A549 (cell line): ENCODE results near the gene SLC37A2. TPM values are rescaled to one million over a fixed set of nuclear protein-coding genes. Genes with fewer than 3 reads are reported as not detected.

Source experiments
- ATAC-seq, 2 experiments: fragments of 200-7000 bp in 1 of 2; fragments of >200 bp in 1 of 2; cut with Nextera tagmentation in 1 of 2; cut with Tn5 transposase in 1 of 2; 3 replicates each; pipeline versions ENCODE4 v1.8.0 to v1.9.1; 2018 to 2020; ENCODE audit warnings: mild to moderate bottlenecking in 1 of 2, moderate library complexity in 1 of 2
- CTCF ChIA-PET: fragments of 300-600 bp; sonication (Branson Sonifier 250); formaldehyde crosslinking; extraction: SDS; loops from one replicate; lab custom pipeline; 2021; ENCODE audit warnings: antibody characterized with exemption, inconsistent platforms; lab: Yijun Ruan, JAX
- POLR2A ChIA-PET: fragments of 350-600 bp; formaldehyde crosslinking; extraction: SDS; loops from one replicate; lab custom pipeline; 2021; ENCODE audit warnings: antibody characterized with exemption, inconsistent platforms; lab: Yijun Ruan, JAX
- DNase-seq, 2 experiments: peaks; one replicate each; pipeline versions ENCODE4 v3.0.0 to v3.0.0-alpha.2; 2011 to 2016; ENCODE audit warnings: low read depth in 1 of 2, low spot score in 1 of 2
- FAIRE-seq: peaks from 2 replicates; lab custom pipeline; 2011; peaks lifted over from hg19 to GRCh38; lab: Jason Lieb, UNC
- H3K27ac ChIP-seq, 2 experiments: fragments of >200 bp; sonication (Bioruptor Twin); formaldehyde crosslinking; 3 replicates each; pipeline ENCODE4 v1.5.1; 2016 to 2017
- H3K4me1 ChIP-seq: fragments of >200 bp; sonication (Bioruptor Twin); formaldehyde crosslinking; 3 replicates; pipeline ENCODE4 v1.6.1; 2016
- H3K4me2 ChIP-seq: fragments of >200 bp; sonication (Bioruptor Twin); formaldehyde crosslinking; 3 replicates; pipeline ENCODE4 v1.6.1; 2016
- H3K4me3 ChIP-seq: fragments of >200 bp; sonication (Bioruptor Twin); formaldehyde crosslinking; 3 replicates; pipeline ENCODE4 v1.5.1; 2016
- H3K9me3 ChIP-seq: fragments of >200 bp; sonication (Bioruptor Twin); formaldehyde crosslinking; 3 replicates; pipeline ENCODE4 v1.6.1; 2016
- CEBPB ChIP-seq, 2 experiments: fragments of >200 bp in 1 of 2; sonication (Bioruptor Twin) in 1 of 2; formaldehyde crosslinking in 1 of 2; IDR thresholded peaks; 2 replicates each; pipeline ENCODE4 v1.6.1; 2012 to 2016
- CTCF ChIP-seq: fragments of >200 bp; sonication (Bioruptor Twin); formaldehyde crosslinking; IDR thresholded peaks from 3 replicates; pipeline ENCODE4 v1.5.1; 2016
- EHF ChIP-seq: fragments of 250-450 bp; sonication (Bioruptor Pico); IDR thresholded peaks from 2 replicates; pipeline ENCODE4 v1.5.0; 2020; ENCODE audit warnings: mild to moderate bottlenecking
- EHMT2 ChIP-seq: fragments of 200-600 bp; sonication (generic); IDR thresholded peaks from 2 replicates; pipeline ENCODE4 v1.6.1; 2016; ENCODE audit warnings: antibody characterized with exemption, low read depth, mild to moderate bottlenecking, moderate library complexity
- EP300 ChIP-seq, 2 experiments: fragments of >200 bp; sonication (Bioruptor Twin); formaldehyde crosslinking; IDR thresholded peaks; 2 replicates in 1 of 2; 3 replicates in 1 of 2; pipeline ENCODE4 v1.6.1; 2016 to 2017
- FOSB ChIP-seq: fragments of 250-450 bp; sonication (Bioruptor Pico); IDR thresholded peaks from 2 replicates; pipeline ENCODE4 v1.5.0; 2020; ENCODE audit warnings: mild to moderate bottlenecking, moderate library complexity
- FOSL2 ChIP-seq, 2 experiments: fragments of 450-650 bp in 1 of 2; fragments of >200 bp in 1 of 2; sonication (Bioruptor Twin) in 1 of 2; formaldehyde crosslinking; IDR thresholded peaks; 2 replicates each; pipeline versions ENCODE4 v1.5.0 to v1.6.1; 2016 to 2020; ENCODE audit warnings: mild to moderate bottlenecking in 1 of 2, moderate library complexity in 1 of 2
- HDAC2 ChIP-seq: fragments of 200-600 bp; sonication (generic); IDR thresholded peaks from 2 replicates; pipeline ENCODE4 v1.6.1; 2016
- HES2 ChIP-seq: fragments of >200 bp; sonication (Bioruptor Twin); formaldehyde crosslinking; IDR thresholded peaks from 2 replicates; pipeline ENCODE4 v1.6.1; 2016
- HEYL ChIP-seq: fragments of 250-450 bp; sonication (Bioruptor Pico); IDR thresholded peaks from 2 replicates; pipeline ENCODE4 v1.8.0; 2021; ENCODE audit warnings: mild to moderate bottlenecking, moderate library complexity
- HOXA7 ChIP-seq: fragments of 250-450 bp; sonication (Bioruptor Pico); IDR thresholded peaks from 2 replicates; pipeline ENCODE4 v1.5.0; 2020; ENCODE audit warnings: mild to moderate bottlenecking, moderate library complexity
- MAX ChIP-seq: IDR thresholded peaks from 2 replicates; pipeline ENCODE4 v1.6.1; 2012
- NPAS2 ChIP-seq: fragments of 250-450 bp; sonication (Bioruptor Pico); IDR thresholded peaks from 2 replicates; pipeline ENCODE4 v1.8.0; 2022; ENCODE audit warnings: mild to moderate bottlenecking, moderate library complexity, borderline replicate concordance
- PBX3 ChIP-seq: IDR thresholded peaks from 2 replicates; pipeline ENCODE4 v1.6.1; 2012
- POLR2A ChIP-seq: IDR thresholded peaks from 2 replicates; pipeline ENCODE4 v1.6.1; 2012; ENCODE audit warnings: mild to moderate bottlenecking, low read length
- REST ChIP-seq: fragments of 200-600 bp; sonication (generic); IDR thresholded peaks from 2 replicates; pipeline ENCODE4 v1.6.1; 2016; ENCODE audit warnings: antibody characterized with exemption, mild to moderate bottlenecking, moderate library complexity
- RFX5 ChIP-seq: fragments of 450-650 bp; IDR thresholded peaks from 2 replicates; pipeline ENCODE4 v1.7.1; 2014; ENCODE audit warnings: antibody characterized with exemption, mild to moderate bottlenecking, moderate library complexity
- RNF2 ChIP-seq: fragments of 200-600 bp; sonication (generic); IDR thresholded peaks from 2 replicates; pipeline ENCODE4 v1.6.1; 2016; ENCODE audit warnings: low read depth, mild to moderate bottlenecking, antibody characterized with exemption, moderate library complexity, borderline replicate concordance
- TFCP2L1 ChIP-seq: fragments of 250-450 bp; sonication (Bioruptor Pico); IDR thresholded peaks from 2 replicates; pipeline ENCODE4 v1.5.0; 2021; ENCODE audit warnings: mild to moderate bottlenecking
- ZC3H11A ChIP-seq: fragments of 450-650 bp; IDR thresholded peaks from 2 replicates; pipeline ENCODE4 v1.6.1; 2014; ENCODE audit warnings: antibody characterized with exemption, mild to moderate bottlenecking
- ZFP36 ChIP-seq: fragments of 450-650 bp; IDR thresholded peaks from 2 replicates; pipeline ENCODE4 v1.6.1; 2014; ENCODE audit warnings: borderline replicate concordance; ENCODE audit not compliant: partially characterized antibody
- ZSCAN20 ChIP-seq: fragments of 250-450 bp; sonication (Bioruptor Pico); IDR thresholded peaks from 2 replicates; pipeline ENCODE4 v1.8.0; 2022; ENCODE audit warnings: mild to moderate bottlenecking, moderate library complexity
- WGBS: methylation state at CpG from one replicate; pipeline ENCODE4 v1.1.6; 2017; ENCODE audit errors: missing lambda C conversion rate; 5-methylcytosine and 5-hydroxymethylcytosine counted together
- polyA plus RNA-seq, 4 experiments: library from polyadenylated mRNA; depleted of rRNA in 3 of 4; stranded (reverse); fragments of >200 nt; fragmentation: RNase III in 1 of 4; extraction: RNeasy Plus Mini Kit Qiagen cat#74134 plus additional on column Dnase treatment in 1 of 4; gene quantifications; 2 replicates in 3 of 4; 3 replicates in 1 of 4; pipeline ENCODE4 v1.2.3, GENCODE V29; 2011 to 2017

Gene SLC37A2
- polyA plus RNA-seq, 2 of the 4 experiments (the other 2 are of a cell fraction): 0.13 to 0.14 TPM

GRCh38 chr11:125091877-125092664, 29.0 kb downstream of the SLC37A2 start (continued):
- TF ChIP-seq PBX3 (no peak), ZC3H11A (no peak), ZFP36 (no peak), FOSB (CRISPR knock-in tag) (no peak), HOXA7 (CRISPR knock-in tag) (no peak), ZSCAN20 (CRISPR knock-in tag) (no peak)

- no peak for TF ChIP-seq EHMT2
- no peak for TF ChIP-seq HEYL (CRISPR knock-in tag)
- TF ChIP-seq HES2: no peak
- no peak for TF ChIP-seq RFX5
- no peak for TF ChIP-seq RNF2
- TF ChIP-seq HDAC2: no peak
- TF ChIP-seq EP300 (IDR thresholded peaks at IDR 0.05): no peak
- no peak for TF ChIP-seq PBX3
- no peak for TF ChIP-seq CTCF
- no peak for TF ChIP-seq ZC3H11A
- TF ChIP-seq POLR2A: no peak
- ATAC-seq (no peak), DNase-seq (no peak), FAIRE-seq (no peak)
- Histone ChIP-seq H3K4me1 (no peaks in the 10 kb centered on the region), H3K27ac (no peak overlapping the region), H3K9me3 (no peaks in the 10 kb centered on the region), H3K4me2 (no peak overlapping the region), H3K4me3 (no peak overlapping the region)
- POLR2A ChIA-PET: interaction anchor here (0.6 kb wide), 1 partner anchor 23 kb away, joined by 5 read pairs; no protein-coding TSS in a partner anchor
- CTCF ChIA-PET: interaction anchor here (1.2 to 3.0 kb wide), 4 partner anchors 14 to 451 kb away, joined by 3 to 26 read pairs (median 6); no protein-coding TSS in a partner anchor
- WGBS: 78% methylated on average over 6 of the region's 6 CpGs
These were observed 29.6 kb downstream of the SLC37A2 start for GRCh38 chr11:125092669-125093068.

GRCh38 chr11:125093502-125093901, 30.4 kb downstream of the SLC37A2 start:
- FAIRE-seq: no peak
- CTCF ChIA-PET: interaction anchor here (1.3 to 2.7 kb wide), 2 partner anchors 31 to 252 kb away, joined by 3 to 9 read pairs; no protein-coding TSS in a partner anchor
- TF ChIP-seq CEBPB (IDR thresholded peaks at IDR 0.05) (no peak), NPAS2 (CRISPR knock-in tag) (no peak), HES2 (no peak), TFCP2L1 (CRISPR knock-in tag) (no peak), MAX (no peak), ZSCAN20 (CRISPR knock-in tag) (no peak), HOXA7 (CRISPR knock-in tag) (no peak), EHF (CRISPR knock-in tag) (no peak), HDAC2 (no peak), FOSL2 (IDR thresholded peaks at IDR 0.05) (no peak), FOSL2 (CRISPR knock-in tag; IDR thresholded peaks at IDR 0.05) (no peak), REST (no peak)

More at GRCh38 chr11:125093502-125093901, 30.4 kb downstream of the SLC37A2 start:
- Histone ChIP-seq H3K4me3 (no peak overlapping the region), H3K9me3 (no peaks in the 10 kb centered on the region), H3K4me1 (no peaks in the 10 kb centered on the region), H3K27ac (no peak overlapping the region), H3K4me2 (no peak overlapping the region)
- POLR2A ChIA-PET: interaction anchor here (0.6 kb wide), 1 partner anchor 24 kb away, joined by 5 read pairs; no protein-coding TSS in a partner anchor
- ATAC-seq (no peak), DNase-seq (no peak)
- WGBS: 81% methylated on average over 4 of the region's 4 CpGs
